Activated naive CD8-positive, alpha-beta T cell treated with anti-CD3 and anti-CD28 coated beads for 36 hours (primary cell): ENCODE data around the gene VWA7. TPM values are rescaled to one million over a fixed set of nuclear protein-coding genes. Genes with fewer than 3 reads are reported as not detected.
A peak's percentile ranks its signal among the peaks of the same experiment; 100 is the strongest.

ENCODE experiments used
- DNase-seq: peaks from one replicate; pipeline ENCODE4 v3.0.0; 2021
- H3K27ac Mint-ChIP-seq: one replicate; pipeline ENCODE4 v1.8.0; 2022; ENCODE audit warnings: mild to moderate bottlenecking, moderate library complexity, mixed read lengths
- H3K27me3 Mint-ChIP-seq: one replicate; pipeline ENCODE4 v1.8.0; 2022; ENCODE audit warnings: mild to moderate bottlenecking, mixed read lengths
- H3K36me3 Mint-ChIP-seq: one replicate; pipeline ENCODE4 v1.8.0; 2021; ENCODE audit warnings: mild to moderate bottlenecking, mixed read lengths
- H3K4me1 Mint-ChIP-seq: one replicate; pipeline ENCODE4 v1.8.0; 2021; ENCODE audit warnings: mixed read lengths
- H3K4me3 Mint-ChIP-seq: one replicate; pipeline ENCODE4 v1.8.0; 2022; ENCODE audit warnings: mild to moderate bottlenecking, moderate library complexity, mixed read lengths
- H3K9me3 Mint-ChIP-seq: one replicate; pipeline ENCODE4 v1.8.0; 2022; ENCODE audit warnings: mixed read lengths
- total RNA-seq, 2 experiments: library from RNA; stranded (reverse); gene quantifications; one replicate each; pipeline ENCODE4 v1.2.3, GENCODE V29; 2021

Gene VWA7
- total RNA-seq, 2 experiments from 2014 or later, result 1.6 to 1.7 TPM

GRCh38 chr6:31760790-31761189 is 16.3 kb downstream of the VWA7 start:
- Mint-ChIP-seq H3K4me1 (no peaks in the 10 kb centered on the region), H3K9me3 (no peaks in the 10 kb centered on the region), H3K27me3 (no peaks in the 10 kb centered on the region), H3K36me3 (peaks cover 47% of the 10 kb centered on the region), H3K27ac (no peak overlapping the region), H3K4me3 (no peak overlapping the region)
- no peak for DNase-seq

DNA sequence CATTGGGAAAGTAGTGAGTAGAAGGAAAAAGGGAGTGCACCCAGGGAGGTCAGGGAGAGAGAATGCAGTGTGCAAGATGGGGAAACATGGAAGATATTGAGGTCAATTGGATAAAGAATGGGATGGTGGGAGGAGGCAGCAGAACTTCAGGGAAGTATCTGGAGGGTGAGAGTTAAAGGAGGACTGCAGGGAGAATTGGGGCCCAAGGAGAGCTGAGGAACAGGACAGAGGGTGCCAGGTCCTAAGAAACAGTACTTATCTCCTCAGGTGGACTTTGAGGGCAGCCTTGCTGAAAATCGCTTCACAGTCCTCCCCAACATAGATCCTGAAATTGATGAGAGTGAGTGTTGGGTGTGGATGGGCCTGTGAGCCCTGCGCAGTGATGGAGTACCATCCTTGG is 18.8 kb downstream of the VWA7 start:
- Mint-ChIP-seq H3K27me3 (no peaks in the 10 kb centered on the region), H3K27ac (no peak overlapping the region), H3K9me3 (no peaks in the 10 kb centered on the region), H3K4me3 (no peak overlapping the region), H3K36me3 (peaks cover 35% of the 10 kb centered on the region), H3K4me1 (no peaks in the 10 kb centered on the region)
- DNase-seq, result no peak

GRCh38 chr6:31752739-31753319 is 24.3 kb downstream of the VWA7 start:
- Mint-ChIP-seq H3K9me3 (no peaks in the 10 kb centered on the region), H3K27ac (no peak overlapping the region), H3K4me1 (no peaks in the 10 kb centered on the region), H3K36me3 (peaks cover 13% of the 10 kb centered on the region), H3K27me3 (no peaks in the 10 kb centered on the region), H3K4me3 (no peak overlapping the region)
- DNase-seq, result no peak

DNA sequence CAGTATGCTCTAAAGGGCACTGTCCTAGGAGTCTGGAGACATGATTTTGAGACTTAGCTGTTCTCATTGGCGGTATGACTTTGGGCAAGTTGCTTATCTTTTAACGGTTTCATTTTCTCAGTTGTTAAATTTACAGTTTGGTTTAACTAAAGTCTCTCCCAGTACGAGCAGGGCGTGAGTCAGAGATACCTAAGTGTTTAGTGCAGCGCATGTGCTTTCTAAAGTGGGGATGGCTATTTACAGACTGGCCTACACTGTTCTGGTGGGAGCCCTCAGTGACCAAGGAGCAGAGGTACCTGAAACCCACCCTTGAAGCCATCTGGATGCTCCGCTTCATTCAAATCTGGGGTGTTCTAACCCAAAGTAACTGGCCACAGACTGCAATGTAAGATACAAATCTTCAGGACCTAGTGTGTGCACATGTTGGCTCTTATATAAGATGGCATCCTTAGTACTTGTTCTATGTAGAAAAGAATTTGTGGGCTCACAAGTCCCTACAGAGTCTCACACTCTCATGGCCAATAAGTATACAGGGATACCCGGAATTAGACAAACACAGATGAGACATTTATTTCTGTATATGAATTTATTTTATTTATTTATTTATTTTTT is 26.6 kb downstream of the VWA7 start:
- no peak for DNase-seq
- no peak overlapping the region for H3K27ac Mint-ChIP-seq
- H3K4me1 Mint-ChIP-seq, result no peaks in the 10 kb centered on the region
- H3K4me3 Mint-ChIP-seq, result no peak overlapping the region
- no peaks in the 10 kb centered on the region for H3K27me3 Mint-ChIP-seq
- H3K36me3 Mint-ChIP-seq, result peaks cover 24% of the 10 kb centered on the region
- no peaks in the 10 kb centered on the region for H3K9me3 Mint-ChIP-seq

GRCh38 chr6:31749301-31750036 is 27.7 kb downstream of the VWA7 start:
- no peaks in the 10 kb centered on the region for H3K27me3 Mint-ChIP-seq
- H3K9me3 Mint-ChIP-seq, result no peaks in the 10 kb centered on the region
- DNase-seq, result no peak
- H3K36me3 Mint-ChIP-seq, result peaks cover 31% of the 10 kb centered on the region
- no peak overlapping the region for H3K27ac Mint-ChIP-seq
- H3K4me1 Mint-ChIP-seq, result peaks cover 2% of the 10 kb centered on the region
- H3K4me3 Mint-ChIP-seq, result no peak overlapping the region

- no peak overlapping the region for H3K4me3 Mint-ChIP-seq
- peaks cover 16% of the 10 kb centered on the region for H3K4me1 Mint-ChIP-seq
- H3K9me3 Mint-ChIP-seq, result no peaks in the 10 kb centered on the region
- H3K27ac Mint-ChIP-seq, result no peak overlapping the region
- peaks cover 67% of the 10 kb centered on the region for H3K36me3 Mint-ChIP-seq
- H3K27me3 Mint-ChIP-seq, result no peaks in the 10 kb centered on the region
- DNase-seq, result no peak
Measured at GRCh38 chr6:31744422-31744821, 32.7 kb downstream of the VWA7 start.

GRCh38 chr6:31742894-31743293 is 34.2 kb downstream of the VWA7 start:
- no peaks in the 10 kb centered on the region for H3K27me3 Mint-ChIP-seq
- H3K9me3 Mint-ChIP-seq, result no peaks in the 10 kb centered on the region
- DNase-seq, result no peak
- peaks cover 59% of the 10 kb centered on the region for H3K36me3 Mint-ChIP-seq
- H3K27ac Mint-ChIP-seq, result no peak overlapping the region
- H3K4me1 Mint-ChIP-seq, result peaks cover 31% of the 10 kb centered on the region
- H3K4me3 Mint-ChIP-seq, result no peak overlapping the region

- Mint-ChIP-seq H3K36me3 (peaks cover 51% of the 10 kb centered on the region), H3K4me3 (peak overlapping the region; percentile 90), H3K4me1 (peaks cover 41% of the 10 kb centered on the region), H3K27me3 (no peaks in the 10 kb centered on the region), H3K9me3 (no peaks in the 10 kb centered on the region), H3K27ac (peak overlapping the region; percentile 61)
- no peak for DNase-seq
Measured at GRCh38 chr6:31741815-31742214, 35.3 kb downstream of the VWA7 start.

- H3K36me3 Mint-ChIP-seq, result peaks cover 50% of the 10 kb centered on the region
- H3K4me1 Mint-ChIP-seq, result peaks cover 44% of the 10 kb centered on the region
- peak; percentile 45 for DNase-seq
- no peaks in the 10 kb centered on the region for H3K9me3 Mint-ChIP-seq
- peak overlapping the region; percentile 90 for H3K4me3 Mint-ChIP-seq
- peak overlapping the region; percentile 89 for H3K27ac Mint-ChIP-seq
- H3K27me3 Mint-ChIP-seq, result no peaks in the 10 kb centered on the region
Measured at GRCh38 chr6:31740397-31741223, 36.5 kb downstream of the VWA7 start.

- peak within 1 kb of the TSS; percentile 89 for H3K27ac Mint-ChIP-seq
- H3K4me3 Mint-ChIP-seq, result peak within 1 kb of the TSS; percentile 93
- peaks cover 51% of the 10 kb centered on the region for H3K36me3 Mint-ChIP-seq
- peaks cover 42% of the 10 kb centered on the region for H3K4me1 Mint-ChIP-seq
- DNase-seq, result peak; percentile 97
- H3K9me3 Mint-ChIP-seq, result no peaks in the 10 kb centered on the region
- H3K27me3 Mint-ChIP-seq, result no peaks in the 10 kb centered on the region
Measured at GRCh38 chr6:31739639-31740396, 37.3 kb downstream of the VWA7 start, which contains the start of gene MSH5. Gene MSH5, plus strand, starts transcription at chr6:31740005. Its CDS starts 462 bp downstream, at chr6:31740467.

DNA sequence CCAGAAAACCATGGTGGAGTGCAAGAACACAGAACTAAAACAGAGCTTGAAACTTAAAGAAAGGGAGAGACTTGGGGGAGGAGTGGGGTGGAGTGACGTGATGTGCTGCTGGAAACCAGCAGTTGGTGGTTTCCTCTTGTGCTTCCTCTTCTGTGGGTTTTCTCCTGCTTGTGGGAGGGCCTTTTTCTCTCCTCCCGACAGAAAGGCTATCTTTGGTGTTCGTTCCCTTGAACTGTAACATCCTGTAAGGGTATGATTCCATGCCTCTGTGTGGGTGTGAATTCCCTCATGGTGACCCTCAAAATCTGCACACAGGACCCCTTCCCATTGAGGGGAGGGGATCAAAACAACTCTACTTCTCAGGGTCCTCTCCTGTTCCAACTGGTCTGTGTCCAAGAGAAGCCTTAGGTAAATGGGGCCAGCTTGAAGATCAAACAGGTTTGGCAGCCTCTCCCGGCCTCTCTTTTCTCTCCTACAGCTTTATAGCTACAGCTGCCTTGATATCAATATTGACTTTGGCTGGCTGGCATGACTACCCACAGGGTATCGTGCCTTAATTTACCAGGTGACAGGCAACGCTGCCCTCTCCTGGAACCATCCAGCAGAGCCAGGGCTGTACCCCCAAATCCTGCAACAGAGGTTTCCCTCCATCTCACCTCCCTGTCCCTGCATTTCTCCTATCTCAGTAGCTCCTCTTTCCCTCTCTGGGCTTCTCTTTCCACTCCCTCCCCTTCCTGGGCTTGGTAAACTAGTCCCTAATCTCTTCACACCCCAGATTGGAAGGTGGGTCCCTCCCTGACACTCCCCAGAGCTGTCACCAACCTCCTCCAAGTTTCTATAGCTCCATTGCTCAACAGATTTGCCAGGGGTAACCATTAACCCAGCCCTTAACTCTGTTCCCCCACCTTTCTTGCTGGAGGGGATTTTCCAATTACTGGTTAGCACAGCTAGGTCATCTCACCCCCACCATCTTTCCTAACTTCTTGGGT is 38.8 kb downstream of the VWA7 start:
- H3K27ac Mint-ChIP-seq, result peak overlapping the region; percentile 89

GRCh38 chr6:31737315-31737990 is 39.7 kb downstream of the VWA7 start:
- H3K27me3 Mint-ChIP-seq, result no peaks in the 10 kb centered on the region
- H3K27ac Mint-ChIP-seq, result peak overlapping the region; percentile 89
- no peaks in the 10 kb centered on the region for H3K9me3 Mint-ChIP-seq
- H3K36me3 Mint-ChIP-seq, result peaks cover 47% of the 10 kb centered on the region
- H3K4me3 Mint-ChIP-seq, result peak overlapping the region; percentile 93
- no peak for DNase-seq
- peaks cover 54% of the 10 kb centered on the region for H3K4me1 Mint-ChIP-seq

More for the DNA sequence above, 38.8 kb downstream of the VWA7 start:
- peaks cover 53% of the 10 kb centered on the region for H3K36me3 Mint-ChIP-seq
- DNase-seq, result peak; percentile 60
- H3K9me3 Mint-ChIP-seq, result no peaks in the 10 kb centered on the region
- H3K27me3 Mint-ChIP-seq, result no peaks in the 10 kb centered on the region
- peaks cover 51% of the 10 kb centered on the region for H3K4me1 Mint-ChIP-seq
- H3K4me3 Mint-ChIP-seq, result peak overlapping the region; percentile 93

DNA sequence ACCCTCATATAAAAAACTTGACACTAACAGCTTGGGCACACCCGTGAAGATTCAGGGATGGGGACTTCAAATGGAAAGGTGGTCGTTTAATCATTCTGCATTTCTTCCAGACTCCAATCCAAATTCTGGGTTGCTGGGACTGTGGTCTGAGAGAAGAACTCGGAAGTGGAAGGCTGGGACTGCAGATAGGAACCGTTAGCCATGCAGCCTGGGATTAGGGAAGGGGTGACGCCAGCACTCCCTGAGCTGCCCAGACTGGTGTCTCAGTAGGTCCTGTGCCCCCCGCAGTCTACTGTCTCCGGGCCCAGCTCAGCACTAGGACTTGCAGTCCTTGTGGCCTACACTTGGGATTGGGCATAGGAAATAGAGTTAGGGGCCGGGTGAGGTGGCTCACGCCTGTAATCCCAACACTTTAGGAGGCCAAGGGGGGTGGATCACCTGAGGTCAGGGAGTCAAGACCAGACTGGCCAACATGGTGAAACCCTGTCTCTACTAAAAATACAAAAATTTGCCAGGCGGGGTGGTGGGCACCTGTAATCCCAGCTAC is 40.3 kb downstream of the VWA7 start:
- DNase-seq, result no peak
- H3K27ac Mint-ChIP-seq, result peak overlapping the region; percentile 89
- peak overlapping the region; percentile 93 for H3K4me3 Mint-ChIP-seq
- no peaks in the 10 kb centered on the region for H3K9me3 Mint-ChIP-seq
- peaks cover 45% of the 10 kb centered on the region for H3K36me3 Mint-ChIP-seq
- peaks cover 57% of the 10 kb centered on the region for H3K4me1 Mint-ChIP-seq
- H3K27me3 Mint-ChIP-seq, result no peaks in the 10 kb centered on the region
